Astrocyte of the cerebellum (primary cell): ENCODE results near the gene TM2D3.
A peak's percentile ranks its signal among the peaks of the same experiment; 100 is the strongest.

ENCODE experiments used
- DNase-seq: peaks from one replicate; pipeline ENCODE4 v3.0.0-alpha.2; 2011; ENCODE audit warnings: low read depth
- H3K4me3 ChIP-seq: 2 replicates; pipeline ENCODE4 v1.5.1; 2011; ENCODE audit warnings: mild to moderate bottlenecking, low read depth, low read length, moderate library complexity
- in situ Hi-C: cut with HindIII; loops from 2 replicates; pipeline ENCODE4 v1.10.0; 2017; ENCODE audit warnings: low sequenced_read_pairs
- TF ChIP-seq, protein P1 (sequence below): IDR thresholded peaks from 2 replicates; pipeline ENCODE4 v1.5.1; 2012; ENCODE audit warnings: low read length, low read depth, moderate library complexity, mild to moderate bottlenecking; ENCODE audit errors: missing control alignments

TM2D3 gene

GRCh38 chr15:101675796-101676582 is 23.8 kb upstream of the TM2D3 start:
- H3K4me3 ChIP-seq: no peak overlapping the region
- TF ChIP-seq, protein P1, sequence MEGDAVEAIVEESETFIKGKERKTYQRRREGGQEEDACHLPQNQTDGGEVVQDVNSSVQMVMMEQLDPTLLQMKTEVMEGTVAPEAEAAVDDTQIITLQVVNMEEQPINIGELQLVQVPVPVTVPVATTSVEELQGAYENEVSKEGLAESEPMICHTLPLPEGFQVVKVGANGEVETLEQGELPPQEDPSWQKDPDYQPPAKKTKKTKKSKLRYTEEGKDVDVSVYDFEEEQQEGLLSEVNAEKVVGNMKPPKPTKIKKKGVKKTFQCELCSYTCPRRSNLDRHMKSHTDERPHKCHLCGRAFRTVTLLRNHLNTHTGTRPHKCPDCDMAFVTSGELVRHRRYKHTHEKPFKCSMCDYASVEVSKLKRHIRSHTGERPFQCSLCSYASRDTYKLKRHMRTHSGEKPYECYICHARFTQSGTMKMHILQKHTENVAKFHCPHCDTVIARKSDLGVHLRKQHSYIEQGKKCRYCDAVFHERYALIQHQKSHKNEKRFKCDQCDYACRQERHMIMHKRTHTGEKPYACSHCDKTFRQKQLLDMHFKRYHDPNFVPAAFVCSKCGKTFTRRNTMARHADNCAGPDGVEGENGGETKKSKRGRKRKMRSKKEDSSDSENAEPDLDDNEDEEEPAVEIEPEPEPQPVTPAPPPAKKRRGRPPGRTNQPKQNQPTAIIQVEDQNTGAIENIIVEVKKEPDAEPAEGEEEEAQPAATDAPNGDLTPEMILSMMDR: no peak
- in situ Hi-C loops: no loop called here
- peak; percentile 31 for DNase-seq

GRCh38 chr15:101675015-101675414 is 22.8 kb upstream of the TM2D3 start:
- TF ChIP-seq, protein P1: no peak
- in situ Hi-C loops: no loop called here
- peak; percentile 20 for DNase-seq
- no peak overlapping the region for H3K4me3 ChIP-seq

DNA sequence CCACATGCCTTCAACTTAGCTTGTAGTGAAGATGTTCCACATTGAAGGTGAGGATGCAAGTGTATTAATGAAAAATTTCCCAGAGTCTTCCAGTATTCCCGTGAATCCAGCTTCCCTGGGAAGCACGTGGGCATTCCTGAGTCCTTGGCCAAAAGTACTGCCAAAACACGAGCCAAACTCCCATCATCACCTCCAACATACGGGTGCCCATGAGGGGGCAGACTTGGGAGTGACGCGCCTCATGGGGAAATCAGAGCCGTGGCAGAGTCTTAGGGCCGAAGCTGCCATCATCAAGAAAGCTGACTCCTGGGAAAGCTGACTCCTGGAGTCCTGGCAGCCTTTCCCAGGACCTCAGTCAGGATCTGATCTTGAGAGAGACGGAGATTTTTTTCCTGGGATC is 20.1 kb upstream of the TM2D3 start:
- TF ChIP-seq, protein P1: no peak
- no peak for DNase-seq
- H3K4me3 ChIP-seq: no peak overlapping the region
- in situ Hi-C loops: no loop called here

- in situ Hi-C loops: no loop called here
- DNase-seq: no peak
- no peak overlapping the region for H3K4me3 ChIP-seq
- TF ChIP-seq, protein P1: no peak
Observed at GRCh38 chr15:101669744-101670143, 17.6 kb upstream of the TM2D3 start.

DNA sequence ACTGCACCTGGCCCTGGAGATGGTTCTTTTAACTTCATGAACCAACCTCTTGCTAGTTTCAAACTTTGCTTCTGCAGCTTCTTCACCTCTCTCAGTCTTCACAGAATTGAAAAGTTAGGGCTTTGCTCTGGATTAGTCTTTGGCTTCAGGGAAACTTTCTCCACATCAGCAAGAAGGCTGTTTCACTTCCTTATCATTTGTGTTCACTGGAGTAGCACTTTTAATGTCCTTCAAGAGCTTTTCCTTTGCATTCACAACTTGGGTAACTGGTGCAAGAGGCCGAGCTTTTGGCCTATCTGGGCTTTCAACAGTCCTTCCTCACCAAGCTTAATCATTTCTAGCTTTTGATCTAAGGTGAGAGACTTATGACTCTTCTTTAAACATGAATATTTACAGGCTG is 15.7 kb upstream of the TM2D3 start:
- no peak for DNase-seq
- no peak overlapping the region for H3K4me3 ChIP-seq
- TF ChIP-seq, protein P1: no peak
- in situ Hi-C loops: no loop called here

DNA sequence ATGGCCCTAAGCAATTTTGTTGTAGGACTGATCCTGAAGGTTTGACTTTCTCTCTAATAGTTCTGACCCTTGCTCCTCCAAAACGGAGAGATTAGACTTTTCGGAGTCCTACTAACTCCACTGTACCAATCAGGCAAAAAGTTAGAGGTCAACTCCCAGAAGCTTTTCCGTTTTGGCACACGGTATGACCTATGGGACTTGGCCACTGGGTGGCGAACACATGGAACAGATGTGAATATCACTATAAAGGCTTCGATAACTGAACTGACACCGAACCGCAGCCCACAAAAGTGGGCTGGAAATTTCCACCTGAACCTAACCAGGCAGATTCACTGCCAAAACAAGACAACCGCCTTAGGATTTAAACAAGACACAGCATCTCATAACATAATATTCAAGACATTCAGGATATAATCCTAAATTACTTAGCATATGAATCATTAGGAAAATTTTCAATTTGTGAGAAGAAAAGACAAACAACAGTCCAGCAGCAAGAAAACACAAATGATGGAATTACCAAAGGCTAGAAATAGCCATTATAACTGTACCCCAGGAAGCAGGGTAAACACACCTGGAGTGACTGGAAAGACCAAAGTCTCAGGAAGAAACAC is 12.2 kb upstream of the TM2D3 start:
- TF ChIP-seq, protein P1: peak; percentile 33
- DNase-seq: no peak
- in situ Hi-C loops: no loop called here
- H3K4me3 ChIP-seq: no peak overlapping the region
